LNCaP clone FGC (cell line): ENCODE data around the gene BFSP1.

Experiments
- DNase-seq: peaks from one replicate; pipeline ENCODE4 v3.0.0-alpha.2; 2011; ENCODE audit warnings: low read depth
- H3K4me3 ChIP-seq: 2 replicates; pipeline ENCODE4 v1.5.1; 2011; ENCODE audit warnings: mild to moderate bottlenecking, low read depth, low read length, control low read depth
- CTCF ChIP-seq: IDR thresholded peaks from 2 replicates; pipeline ENCODE4 v1.5.1; 2012; ENCODE audit warnings: mild to moderate bottlenecking; ENCODE audit not compliant: control insufficient read depth, insufficient read depth; ENCODE audit errors: extremely low read depth

BFSP1 gene

GRCh38 chr20:17557675-17558006, 26.5 kb upstream of the BFSP1 start:
- TF ChIP-seq CTCF, result no peak
- DNase-seq, result peak; percentile 87
- H3K4me3 ChIP-seq, result peak overlapping the region; percentile 30

- TF ChIP-seq CTCF, result no peak
- H3K4me3 ChIP-seq, result peak overlapping the region; percentile 30
- peak; percentile 83 for DNase-seq
These were observed 25.9 kb upstream of the BFSP1 start for GRCh38 chr20:17556837-17557674.

DNA sequence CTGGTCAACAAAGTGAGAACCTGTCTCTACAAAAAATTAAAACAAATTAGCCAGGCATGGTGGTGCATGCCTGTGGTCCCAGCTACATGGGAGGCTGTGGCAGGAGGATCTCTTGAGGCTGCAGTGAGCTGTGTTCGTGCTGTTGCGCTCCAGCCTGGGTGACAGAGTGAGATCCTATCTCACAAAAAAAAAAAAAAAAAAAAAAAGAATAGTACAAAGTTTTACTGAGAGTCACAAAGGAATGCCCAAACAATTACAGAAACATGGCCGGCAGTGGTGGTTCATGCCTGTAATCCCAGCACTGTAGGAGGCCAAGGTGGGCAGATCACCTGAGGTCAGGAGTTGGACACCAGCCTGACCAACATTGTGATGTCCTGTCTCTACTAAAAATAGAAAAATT, 23.9 kb upstream of the BFSP1 start:
- DNase-seq, result no peak
- no peak overlapping the region for H3K4me3 ChIP-seq
- TF ChIP-seq CTCF, result no peak

DNA sequence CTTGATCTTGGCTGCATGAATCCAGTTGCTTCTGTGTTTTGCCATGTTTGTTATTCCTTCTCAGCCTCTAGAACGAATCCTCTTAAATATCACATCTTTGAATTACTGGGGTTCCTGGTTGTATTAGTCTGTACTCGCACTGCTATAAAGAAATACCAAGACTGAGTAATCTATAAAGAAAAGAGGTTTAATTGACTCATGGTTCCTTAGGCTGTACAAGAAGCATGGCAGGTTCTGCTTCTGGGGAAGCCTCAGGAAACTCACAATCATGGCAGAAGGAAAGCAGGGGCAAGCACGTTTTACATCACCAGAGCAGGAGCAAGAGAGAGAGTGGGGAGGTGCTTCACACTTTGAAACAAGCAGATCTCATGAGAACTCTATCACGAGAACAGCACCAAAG, 18.0 kb upstream of the BFSP1 start:
- TF ChIP-seq CTCF, result no peak
- DNase-seq, result no peak
- no peak overlapping the region for H3K4me3 ChIP-seq

DNA sequence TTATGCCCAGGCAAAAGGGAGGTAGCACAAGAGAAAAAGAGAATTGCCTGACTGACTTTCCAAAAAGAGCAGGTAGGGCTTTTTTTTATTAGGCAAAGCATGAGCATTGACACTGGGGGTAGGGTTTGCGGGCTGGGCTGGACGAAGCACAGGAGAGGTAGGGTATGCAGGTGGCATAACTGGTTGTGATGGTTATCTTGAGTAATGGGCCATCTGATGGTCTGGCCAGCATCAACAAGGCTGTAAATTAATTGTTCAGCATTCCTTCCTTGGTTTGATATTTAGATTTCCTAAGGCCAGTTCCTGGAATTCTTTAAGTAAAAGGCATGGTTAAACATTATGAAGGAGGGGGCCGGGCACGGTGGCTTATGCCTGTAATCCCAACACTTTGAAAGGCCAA, 13.9 kb upstream of the BFSP1 start:
- no peak for TF ChIP-seq CTCF
- no peak overlapping the region for H3K4me3 ChIP-seq
- DNase-seq, result no peak

- no peak for TF ChIP-seq CTCF
- no peak overlapping the region for H3K4me3 ChIP-seq
- DNase-seq, result no peak
These were observed 12.5 kb upstream of the BFSP1 start for GRCh38 chr20:17543531-17544131.
